AG04449 (cell line): ENCODE data around the gene PSMG1.
"Not testable (repeated sequence)": the region's sequence is repeated elsewhere in the genome, so short reads cannot be mapped to it uniquely, and the experiment has no call there.

ENCODE experiments used
- CTCF ChIA-PET: fragments of 350-600 bp; formaldehyde crosslinking; extraction: SDS; loops from one replicate; lab custom pipeline; 2021; ENCODE audit warnings: antibody characterized with exemption; lab: Yijun Ruan, JAX
- POLR2A ChIA-PET: fragments of 400-600, 350-600 bp; formaldehyde crosslinking; extraction: SDS; loops from one replicate; lab custom pipeline; 2020; ENCODE audit warnings: antibody characterized with exemption, inconsistent platforms; lab: Yijun Ruan, JAX
- DNase-seq: peaks from one replicate; pipeline ENCODE4 v3.0.0-alpha.2; 2010; ENCODE audit warnings: low read depth, low spot score
- H3K4me3 ChIP-seq: 2 replicates; pipeline ENCODE4 v1.5.1; 2011; ENCODE audit warnings: low read depth, mild to moderate bottlenecking, control low read depth, low read length
- TF ChIP-seq, protein P1 (sequence below): IDR thresholded peaks from one replicate; pipeline ENCODE4 v1.5.1; 2011; ENCODE audit warnings: mild to moderate bottlenecking, moderate library complexity, low read length, control low read depth, inconsistent platforms; ENCODE audit not compliant: insufficient read depth; ENCODE audit errors: missing control alignments

Gene PSMG1

DNA sequence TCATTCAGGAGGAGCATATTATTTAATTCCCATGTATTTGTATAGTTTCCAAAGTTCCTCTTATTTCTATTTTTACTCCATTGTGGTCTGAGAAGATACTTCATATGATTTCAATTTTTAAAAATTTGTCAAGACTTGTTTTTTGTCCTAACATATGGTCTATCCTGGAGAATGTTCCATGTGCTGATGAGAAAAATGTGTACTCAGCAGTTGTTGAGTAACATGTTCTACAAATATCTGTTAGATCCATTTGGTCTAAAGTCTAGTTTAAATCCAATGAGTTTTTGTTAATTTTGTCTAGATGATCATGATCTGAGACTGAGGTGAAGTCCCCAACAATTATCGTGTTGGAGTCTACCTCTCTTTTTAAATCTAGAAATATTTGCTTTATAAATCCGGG is 14.5 kb downstream of the PSMG1 start:
- H3K4me3 ChIP-seq = no peak overlapping the region
- no peak for DNase-seq
- TF ChIP-seq, protein P1, sequence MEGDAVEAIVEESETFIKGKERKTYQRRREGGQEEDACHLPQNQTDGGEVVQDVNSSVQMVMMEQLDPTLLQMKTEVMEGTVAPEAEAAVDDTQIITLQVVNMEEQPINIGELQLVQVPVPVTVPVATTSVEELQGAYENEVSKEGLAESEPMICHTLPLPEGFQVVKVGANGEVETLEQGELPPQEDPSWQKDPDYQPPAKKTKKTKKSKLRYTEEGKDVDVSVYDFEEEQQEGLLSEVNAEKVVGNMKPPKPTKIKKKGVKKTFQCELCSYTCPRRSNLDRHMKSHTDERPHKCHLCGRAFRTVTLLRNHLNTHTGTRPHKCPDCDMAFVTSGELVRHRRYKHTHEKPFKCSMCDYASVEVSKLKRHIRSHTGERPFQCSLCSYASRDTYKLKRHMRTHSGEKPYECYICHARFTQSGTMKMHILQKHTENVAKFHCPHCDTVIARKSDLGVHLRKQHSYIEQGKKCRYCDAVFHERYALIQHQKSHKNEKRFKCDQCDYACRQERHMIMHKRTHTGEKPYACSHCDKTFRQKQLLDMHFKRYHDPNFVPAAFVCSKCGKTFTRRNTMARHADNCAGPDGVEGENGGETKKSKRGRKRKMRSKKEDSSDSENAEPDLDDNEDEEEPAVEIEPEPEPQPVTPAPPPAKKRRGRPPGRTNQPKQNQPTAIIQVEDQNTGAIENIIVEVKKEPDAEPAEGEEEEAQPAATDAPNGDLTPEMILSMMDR = no peak
- POLR2A ChIA-PET = no interaction called here
- CTCF ChIA-PET = interaction anchor here (1.0 to 1.8 kb wide), 2 partner anchors 15 to 31 kb away, joined by 3 to 5 read pairs; no protein-coding TSS in a partner anchor

DNA sequence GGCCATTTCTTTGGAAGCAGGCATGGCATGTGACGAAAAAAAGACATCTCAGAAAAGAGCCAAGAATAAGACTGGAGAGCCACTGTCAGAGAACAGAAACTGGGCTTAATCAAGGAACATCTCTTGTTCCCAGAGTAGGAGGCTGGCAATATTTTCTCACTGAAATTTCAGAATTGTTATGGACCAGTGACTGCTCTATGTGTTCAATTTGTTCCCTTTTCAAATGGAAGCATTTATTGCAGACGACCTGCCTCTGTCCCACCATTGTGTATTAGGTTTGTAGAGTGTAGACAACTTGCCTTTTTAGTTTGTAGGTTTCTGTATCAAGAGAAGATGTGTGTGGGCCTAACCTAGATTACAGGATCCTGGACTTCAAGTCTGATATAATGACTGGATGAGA is 18.7 kb downstream of the PSMG1 start:
- DNase-seq = no peak
- H3K4me3 ChIP-seq = no peak overlapping the region
- ChIA-PET CTCF (interaction anchor here (1.3 kb wide), 1 partner anchor 11 kb away, joined by 5 read pairs; no protein-coding TSS in a partner anchor), POLR2A (no interaction called here)
- TF ChIP-seq, protein P1 = no peak

DNA sequence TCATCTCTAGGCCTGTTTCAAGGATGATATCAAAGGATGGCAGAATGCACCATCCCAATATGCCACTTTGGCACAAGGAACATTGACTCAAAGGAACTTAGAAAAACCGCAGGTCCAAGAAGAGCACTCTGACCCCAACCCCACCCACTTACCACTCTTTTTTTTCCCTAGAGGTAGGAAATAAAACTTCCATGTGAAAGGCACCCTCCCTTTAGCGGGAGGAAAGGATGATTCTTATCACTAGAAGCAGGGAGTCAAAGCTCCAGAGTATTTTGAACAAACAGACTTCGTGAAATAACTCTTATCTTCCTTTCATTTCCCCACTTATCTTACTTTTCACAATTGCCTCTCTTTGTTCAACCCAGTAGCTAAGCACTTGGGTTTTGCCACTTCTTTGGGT is 22.2 kb downstream of the PSMG1 start:
- CTCF ChIA-PET = interaction anchor here (1.3 to 1.6 kb wide), 2 partner anchors 14 to 24 kb away, joined by 3 read pairs; no protein-coding TSS in a partner anchor
- no peak for DNase-seq
- TF ChIP-seq, protein P1 = no peak
- no peak overlapping the region for H3K4me3 ChIP-seq
- POLR2A ChIA-PET = no interaction called here

DNA sequence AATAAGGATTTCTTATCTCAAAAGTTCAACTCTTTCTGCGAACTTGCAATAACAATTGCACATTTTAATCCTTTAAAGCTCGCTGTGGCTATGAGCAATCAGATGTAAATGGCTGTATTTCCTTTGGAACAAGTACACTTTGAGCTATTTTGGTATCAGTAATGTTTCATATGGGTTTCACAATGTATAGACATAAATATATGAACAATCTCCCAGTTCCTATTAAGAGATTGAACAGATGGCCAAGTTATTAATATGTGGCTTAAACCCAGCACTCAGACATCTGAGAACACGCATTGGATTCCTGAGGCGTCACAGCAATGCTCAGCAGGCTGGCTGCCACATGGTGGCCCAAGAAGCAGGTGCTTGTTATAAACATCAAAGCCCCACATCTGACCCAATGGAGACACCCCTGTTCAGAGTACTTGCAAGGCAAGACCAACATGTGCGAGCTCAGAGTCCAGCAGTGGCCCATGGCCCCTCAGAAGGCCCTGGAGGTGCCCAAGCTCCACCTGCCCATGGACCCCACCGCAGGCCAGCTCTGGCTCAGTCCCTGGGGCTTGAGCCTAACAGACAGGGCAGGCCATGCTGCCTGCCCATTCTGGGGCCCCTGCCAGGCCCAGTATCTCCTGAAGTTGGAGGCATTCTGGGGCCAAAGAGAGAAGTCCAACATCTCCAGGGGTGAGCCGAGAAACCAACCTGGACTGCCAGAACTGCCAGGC is 23.7 kb downstream of the PSMG1 start:
- H3K4me3 ChIP-seq = no peak overlapping the region
- ChIA-PET CTCF (interaction anchor here (0.6 to 1.2 kb wide), 6 partner anchors 8 to 432 kb away, joined by 3 to 5 read pairs (median 3); no protein-coding TSS in a partner anchor), POLR2A (interaction anchor here (0.7 kb wide), 1 partner anchor 443 kb away, joined by 3 read pairs; no protein-coding TSS in a partner anchor)
- TF ChIP-seq, protein P1 = no peak
- no peak for DNase-seq

DNA sequence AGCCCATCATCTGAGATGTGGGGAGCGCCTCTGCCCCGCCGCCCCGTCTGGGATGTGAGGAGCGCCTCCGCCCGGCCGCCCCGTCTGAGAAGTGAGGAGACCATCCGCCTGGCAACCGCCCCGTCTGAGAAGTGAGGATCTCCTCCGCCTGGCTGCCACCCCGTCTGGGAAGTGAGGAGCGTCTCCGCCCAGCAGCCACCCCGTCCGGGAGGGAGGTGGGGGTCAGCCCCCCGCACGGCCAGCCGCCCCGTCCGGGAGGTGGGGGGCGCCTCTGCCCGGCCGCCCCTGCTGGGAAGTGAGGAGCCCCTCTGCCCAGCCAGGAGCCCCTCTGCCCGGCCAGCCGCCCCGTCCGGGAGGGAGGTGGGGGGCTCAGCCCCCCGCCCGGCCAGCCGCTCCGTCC is 26.0 kb downstream of the PSMG1 start:
- H3K4me3 ChIP-seq, DNase-seq, POLR2A ChIA-PET, CTCF ChIA-PET: not testable (repeated sequence)

DNA sequence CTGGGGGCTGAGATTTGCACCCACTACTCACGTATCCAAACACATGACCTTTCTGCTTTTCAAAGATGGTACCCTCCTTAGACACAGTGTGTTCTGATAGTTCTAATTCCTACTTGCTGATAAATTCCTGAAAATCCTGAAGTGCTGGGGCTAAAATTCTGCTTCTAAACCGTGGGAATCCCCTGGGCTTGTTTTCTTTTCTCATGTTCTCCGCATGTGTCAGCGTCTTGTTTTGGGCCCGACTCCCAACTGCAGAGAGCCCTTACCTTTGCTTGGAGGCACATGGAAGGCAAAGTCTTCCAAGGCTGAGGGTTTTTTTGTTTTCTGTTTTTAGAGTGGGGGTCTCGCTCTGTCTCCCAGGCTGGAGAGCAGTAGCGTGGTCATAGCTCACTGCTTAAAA is 27.2 kb downstream of the PSMG1 start:
- no peak overlapping the region for H3K4me3 ChIP-seq
- CTCF ChIA-PET = interaction anchor here (0.7 to 1.2 kb wide), 2 partner anchors 20 to 444 kb away, joined by 3 read pairs; no protein-coding TSS in a partner anchor
- TF ChIP-seq, protein P1 = no peak
- POLR2A ChIA-PET = no interaction called here
- DNase-seq = no peak
